GM12878 (cell line): ENCODE results near the gene SLC12A7. TPM values are rescaled to one million over a fixed set of nuclear protein-coding genes. Genes with fewer than 3 reads are reported as not detected.

Experiments used
- ATAC-seq: fragments of 200-7000 bp; cut with Tn5 transposase; 3 replicates; pipeline ENCODE4 v1.9.1; 2020; ENCODE audit warnings: mild to moderate bottlenecking, moderate library complexity
- BruUV-seq: library from RNA; stranded (reverse); fragments of 400-500 nt; replicated peaks from 2 replicates; lab custom pipeline; 2021; lab: Mats Ljungman, UMichigan
- CTCF ChIA-PET: fragments of 300-600 bp; sonication (Branson Sonifier 250); formaldehyde crosslinking; extraction: SDS; loops from one replicate; lab custom pipeline; 2021; ENCODE audit warnings: inconsistent platforms; lab: Yijun Ruan, JAX
- POLR2A ChIA-PET: fragments of 350-600 bp; formaldehyde crosslinking; extraction: SDS; loops from one replicate; lab custom pipeline; 2021; ENCODE audit warnings: inconsistent platforms; lab: Charles Lee
- RAD21 ChIA-PET: fragments of 300-600 bp; sonication (Branson Sonifier 250); formaldehyde crosslinking; loops from one replicate; lab custom pipeline; 2023; ENCODE audit warnings: antibody characterized with exemption; ENCODE audit not compliant: unreplicated experiment; lab: Charles Lee
- SMC1A ChIA-PET: fragments of 300-600 bp; sonication (Branson Sonifier 250); formaldehyde crosslinking; loops from one replicate; lab custom pipeline; 2023; ENCODE audit not compliant: unreplicated experiment, uncharacterized antibody; lab: Charles Lee
- DNase-seq: peaks from one replicate; pipeline ENCODE4 v3.0.0-alpha.2; 2011; ENCODE audit warnings: low read depth, low spot score
- FAIRE-seq: peaks from 3 replicates; lab custom pipeline; 2011; peaks lifted over from hg19 to GRCh38; lab: Jason Lieb, UNC
- H2AFZ ChIP-seq: 2 replicates; pipeline ENCODE4 v1.6.0; 2011; ENCODE audit warnings: low read depth, low read length, control low read depth; ENCODE audit not compliant: control insufficient read depth
- H3K27ac ChIP-seq: 2 replicates; pipeline ENCODE4 v1.5.1; 2011; ENCODE audit warnings: control low read depth; ENCODE audit not compliant: control insufficient read depth, insufficient read depth
- H3K27me3 ChIP-seq, 2 experiments: replicated peaks in 1 of 2; 2 replicates each; pipeline versions ENCODE4 v1.6.0 to v1.6.1; 2011; ENCODE audit warnings: low read length in 1 of 2; ENCODE audit not compliant: control insufficient read depth in 2 of 2, insufficient read depth in 2 of 2
- H3K36me3 ChIP-seq, 2 experiments: 2 replicates each; pipeline ENCODE4 v1.5.1; 2011; ENCODE audit warnings: low read length in 1 of 2; ENCODE audit not compliant: control insufficient read depth in 2 of 2, insufficient read depth in 2 of 2
- H3K4me1 ChIP-seq: 2 replicates; pipeline ENCODE4 v1.6.1; 2011; ENCODE audit warnings: mild to moderate bottlenecking, low read length, moderate library complexity, mixed read lengths; ENCODE audit not compliant: control insufficient read depth, insufficient read depth
- H3K4me2 ChIP-seq: 2 replicates; pipeline ENCODE4 v1.6.0; 2011; ENCODE audit warnings: control low read depth; ENCODE audit not compliant: control insufficient read depth, insufficient read depth
- H3K4me3 ChIP-seq: fragments of 200-600 bp; sonication (generic); 2 replicates; pipeline ENCODE4 v1.5.1; 2016
- H3K79me2 ChIP-seq: 2 replicates; pipeline ENCODE4 v1.6.0; 2011; ENCODE audit warnings: low read length; ENCODE audit not compliant: control insufficient read depth, insufficient read depth
- H3K9ac ChIP-seq: 2 replicates; pipeline ENCODE4 v1.8.0; 2011; ENCODE audit warnings: low read length, control low read depth, mixed read lengths; ENCODE audit not compliant: control insufficient read depth, insufficient read depth
- H3K9me3 ChIP-seq: replicated peaks from 3 replicates; pipeline ENCODE4 v1.5.1; 2011; ENCODE audit warnings: mild to moderate bottlenecking, low read length; ENCODE audit not compliant: control insufficient read depth, insufficient read depth
- H4K20me1 ChIP-seq: 2 replicates; pipeline ENCODE4 v1.6.0; 2011; ENCODE audit not compliant: control insufficient read depth, insufficient read depth
- FOS ChIP-seq: IDR thresholded peaks from 3 replicates; pipeline ENCODE4 v1.6.1; 2011; ENCODE audit warnings: borderline replicate concordance; ENCODE audit not compliant: insufficient read length; ENCODE audit errors: extremely low read depth
- GATAD2B ChIP-seq: fragments of 450-650 bp; conservative IDR thresholded peaks from 2 replicates; pipeline ENCODE4 v1.6.1; 2017; ENCODE audit warnings: low read depth, mild to moderate bottlenecking, moderate library complexity
- RBBP5 ChIP-seq: fragments of 200-600 bp; sonication (generic); conservative IDR thresholded peaks from 2 replicates; pipeline ENCODE4 v1.6.1; 2016
- ZNF687 ChIP-seq: fragments of 450-650 bp; IDR thresholded peaks from 2 replicates; pipeline ENCODE4 v1.6.1; 2017; ENCODE audit warnings: mild to moderate bottlenecking, moderate library complexity
- WGBS: methylation state at CpG from one replicate; pipeline ENCODE4 v1.1.6; 2016; ENCODE audit warnings: low lambda C conversion rate; ENCODE audit not compliant: insufficient replicate concordance, insufficient coverage; ENCODE audit errors: missing lambda C conversion rate; 5-methylcytosine and 5-hydroxymethylcytosine counted together
- in situ Hi-C: fragments of 300-500 bp; cut with MboI; formaldehyde crosslinking; loops from 9 replicates; pipeline ENCODE4 v1.14.3; 2018; ENCODE audit warnings: mixed read lengths
- intact Hi-C: fragments of 100-400 bp; cut with micrococcal nuclease; formaldehyde crosslinking; loops from one replicate; pipeline ENCODE4 v1.14.2; 2022; ENCODE audit not compliant: unreplicated experiment
- polyA plus RNA-seq, 11 experiments: library from polyadenylated mRNA; depleted of rRNA in 4 of 11; unstranded in 6 of 11; stranded (reverse) in 5 of 11; fragments of >200 nt; fragmentation: Nextera tagmentation in 4 of 11; fragmentation: Illumina TruSeq in 1 of 11; extraction: Ambion mirVana in 4 of 11; extraction: Trizol in 1 of 11; gene quantifications; 1 replicate in 1 of 11; 2 replicates in 10 of 11; pipeline versions ENCODE4 v1.2.1 to v1.2.3, GENCODE V29; 2011 to 2016; ENCODE audit warnings: inconsistent platforms in 2 of 11, missing spikeins in 2 of 11, low read depth in 1 of 11
- total RNA-seq, 4 experiments: library from RNA; depleted of rRNA in 3 of 4; stranded (reverse); fragments of >200 nt in 3 of 4; fragmentation: Illumina TruSeq in 1 of 4; extraction: Trizol in 1 of 4; gene quantifications; 2 replicates each; pipeline versions ENCODE4 v1.2.1 to v1.2.3, GENCODE V29; 2013 to 2021
- TF ChIP-seq, protein P1 (sequence below): IDR thresholded peaks from 2 replicates; pipeline ENCODE4 v1.6.1; 2012; ENCODE audit warnings: low read depth, low read length, improper control_type of control experiment
- TF ChIP-seq, protein P2 (sequence below): fragments of 150-350 bp; IDR thresholded peaks from 2 replicates; pipeline ENCODE4 v1.6.1; 2016; ENCODE audit warnings: low read depth, low read length

Gene SLC12A7
- total and polyA plus RNA-seq, 10 of the 15 experiments (the other 5 are each of a cell fraction or from before 2014, with no cell fraction given), result 0.10 to 10.0 (median 2.9) TPM

GRCh38 chr5:1005904-1006655 lies 105.8 kb downstream of the SLC12A7 start:
- no peak overlapping the region for H3K4me2 ChIP-seq
- H3K79me2 ChIP-seq, result no peaks in the 10 kb centered on the region
- no peak overlapping the region for H3K27ac ChIP-seq
- 78% methylated on average over 13 of the region's 13 CpGs for WGBS
- H2AFZ ChIP-seq, result no peak overlapping the region
- peaks cover 7 to 11% of the 10 kb centered on the region in 2 experiments; a peak in 3 of 4 replicates for H3K27me3 ChIP-seq
- no peak for ATAC-seq
- in situ Hi-C loops, result no loop called here
- CTCF ChIA-PET, result interaction anchor here (0.7 kb wide), 1 partner anchor 14 kb away, joined by 3 read pairs; no protein-coding TSS in a partner anchor
- BruUV-seq, result no TSS peak
- TF ChIP-seq GATAD2B (no peak), ZNF687 (no peak), RBBP5 (no peak), FOS (no peak)
- TF ChIP-seq, protein P1, sequence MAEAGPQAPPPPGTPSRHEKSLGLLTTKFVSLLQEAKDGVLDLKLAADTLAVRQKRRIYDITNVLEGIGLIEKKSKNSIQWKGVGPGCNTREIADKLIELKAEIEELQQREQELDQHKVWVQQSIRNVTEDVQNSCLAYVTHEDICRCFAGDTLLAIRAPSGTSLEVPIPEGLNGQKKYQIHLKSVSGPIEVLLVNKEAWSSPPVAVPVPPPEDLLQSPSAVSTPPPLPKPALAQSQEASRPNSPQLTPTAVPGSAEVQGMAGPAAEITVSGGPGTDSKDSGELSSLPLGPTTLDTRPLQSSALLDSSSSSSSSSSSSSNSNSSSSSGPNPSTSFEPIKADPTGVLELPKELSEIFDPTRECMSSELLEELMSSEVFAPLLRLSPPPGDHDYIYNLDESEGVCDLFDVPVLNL, result no peak
- TF ChIP-seq, protein P2, sequence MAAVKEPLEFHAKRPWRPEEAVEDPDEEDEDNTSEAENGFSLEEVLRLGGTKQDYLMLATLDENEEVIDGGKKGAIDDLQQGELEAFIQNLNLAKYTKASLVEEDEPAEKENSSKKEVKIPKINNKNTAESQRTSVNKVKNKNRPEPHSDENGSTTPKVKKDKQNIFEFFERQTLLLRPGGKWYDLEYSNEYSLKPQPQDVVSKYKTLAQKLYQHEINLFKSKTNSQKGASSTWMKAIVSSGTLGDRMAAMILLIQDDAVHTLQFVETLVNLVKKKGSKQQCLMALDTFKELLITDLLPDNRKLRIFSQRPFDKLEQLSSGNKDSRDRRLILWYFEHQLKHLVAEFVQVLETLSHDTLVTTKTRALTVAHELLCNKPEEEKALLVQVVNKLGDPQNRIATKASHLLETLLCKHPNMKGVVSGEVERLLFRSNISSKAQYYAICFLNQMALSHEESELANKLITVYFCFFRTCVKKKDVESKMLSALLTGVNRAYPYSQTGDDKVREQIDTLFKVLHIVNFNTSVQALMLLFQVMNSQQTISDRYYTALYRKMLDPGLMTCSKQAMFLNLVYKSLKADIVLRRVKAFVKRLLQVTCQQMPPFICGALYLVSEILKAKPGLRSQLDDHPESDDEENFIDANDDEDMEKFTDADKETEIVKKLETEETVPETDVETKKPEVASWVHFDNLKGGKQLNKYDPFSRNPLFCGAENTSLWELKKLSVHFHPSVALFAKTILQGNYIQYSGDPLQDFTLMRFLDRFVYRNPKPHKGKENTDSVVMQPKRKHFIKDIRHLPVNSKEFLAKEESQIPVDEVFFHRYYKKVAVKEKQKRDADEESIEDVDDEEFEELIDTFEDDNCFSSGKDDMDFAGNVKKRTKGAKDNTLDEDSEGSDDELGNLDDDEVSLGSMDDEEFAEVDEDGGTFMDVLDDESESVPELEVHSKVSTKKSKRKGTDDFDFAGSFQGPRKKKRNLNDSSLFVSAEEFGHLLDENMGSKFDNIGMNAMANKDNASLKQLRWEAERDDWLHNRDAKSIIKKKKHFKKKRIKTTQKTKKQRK, result no peak
- POLR2A ChIA-PET, result no interaction called here
- FAIRE-seq, result no peak
- intact Hi-C loops, result no loop called here
- H3K4me3 ChIP-seq, result no peak overlapping the region
- RAD21 ChIA-PET, result no interaction called here
- H3K4me1 ChIP-seq, result no peaks in the 10 kb centered on the region
- no peak overlapping the region for H3K9ac ChIP-seq
- DNase-seq, result no peak
- SMC1A ChIA-PET, result no interaction called here
- no peaks in the 10 kb centered on the region for H3K36me3 ChIP-seq
- H3K9me3 ChIP-seq, result no peaks in the 10 kb centered on the region
- H4K20me1 ChIP-seq, result no peaks in the 10 kb centered on the region
